Measurements from ENCODE around the gene CELA2A.

- TF ChIP-seq, protein P1, sequence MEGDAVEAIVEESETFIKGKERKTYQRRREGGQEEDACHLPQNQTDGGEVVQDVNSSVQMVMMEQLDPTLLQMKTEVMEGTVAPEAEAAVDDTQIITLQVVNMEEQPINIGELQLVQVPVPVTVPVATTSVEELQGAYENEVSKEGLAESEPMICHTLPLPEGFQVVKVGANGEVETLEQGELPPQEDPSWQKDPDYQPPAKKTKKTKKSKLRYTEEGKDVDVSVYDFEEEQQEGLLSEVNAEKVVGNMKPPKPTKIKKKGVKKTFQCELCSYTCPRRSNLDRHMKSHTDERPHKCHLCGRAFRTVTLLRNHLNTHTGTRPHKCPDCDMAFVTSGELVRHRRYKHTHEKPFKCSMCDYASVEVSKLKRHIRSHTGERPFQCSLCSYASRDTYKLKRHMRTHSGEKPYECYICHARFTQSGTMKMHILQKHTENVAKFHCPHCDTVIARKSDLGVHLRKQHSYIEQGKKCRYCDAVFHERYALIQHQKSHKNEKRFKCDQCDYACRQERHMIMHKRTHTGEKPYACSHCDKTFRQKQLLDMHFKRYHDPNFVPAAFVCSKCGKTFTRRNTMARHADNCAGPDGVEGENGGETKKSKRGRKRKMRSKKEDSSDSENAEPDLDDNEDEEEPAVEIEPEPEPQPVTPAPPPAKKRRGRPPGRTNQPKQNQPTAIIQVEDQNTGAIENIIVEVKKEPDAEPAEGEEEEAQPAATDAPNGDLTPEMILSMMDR (conservative IDR thresholded peaks at IDR 0.05; ENCODE audit: low read depth, low read length), result no peak
- TF ChIP-seq EZH2 (IDR thresholded peaks at IDR 0.05; ENCODE audit: low read length, unreplicated experiment) (no peak), EZH2phosphoT487 (IDR thresholded peaks at IDR 0.05; ENCODE audit: borderline replicate concordance, low read length) (no peak)
Measured at GRCh38 chr1:15479654-15480347, 23.3 kb downstream of the CELA2A start.

All from PC-3 (cell line).